A673 (cell line): Measurements from ENCODE around the gene FSTL4.

Source experiments
- CTCF ChIP-seq: fragments of 300-800, 200-600 bp; sonication (generic); conservative IDR thresholded peaks from 2 replicates; pipeline ENCODE4 v1.5.1; 2017; ENCODE audit warnings: low read depth, mild to moderate bottlenecking, antibody characterized with exemption, low read length, moderate library complexity, mixed read lengths
- EZH2 ChIP-seq: fragments of 200-600 bp; sonication (generic); IDR thresholded peaks from 2 replicates; pipeline ENCODE4 v1.6.1; 2017; ENCODE audit warnings: borderline replicate concordance, low read depth, mild to moderate bottlenecking, mixed read lengths, antibody characterized with exemption, low read length; ENCODE audit not compliant: poor library complexity, severe bottlenecking

- TF ChIP-seq CTCF: no peak
- TF ChIP-seq EZH2: no peak
These were observed 360.8 kb downstream of the FSTL4 start for GRCh38 chr5:133251296-133252132.
